CD4-positive, alpha-beta T cell treated with Interleukin-4 for 4 hours (primary cell): ENCODE data around the gene PRRG2.
A peak's percentile ranks its signal among the peaks of the same experiment; 100 is the strongest.

ENCODE experiments used
- DNase-seq: peaks from one replicate; pipeline ENCODE4 v3.0.0-alpha.2; 2020

Gene PRRG2

GRCh38 chr19:49590071-49590970 is 9.2 kb downstream of the PRRG2 start:
- DNase-seq, result peak; percentile 97

GRCh38 chr19:49590971-49591730 is 10.0 kb downstream of the PRRG2 start, which contains the start of gene PRR12:
Gene PRR12, plus strand, starts transcription at chr19:49591182. Its CDS starts 473 bp downstream, at chr19:49591655.
- DNase-seq, result peak; percentile 82

- no peak for DNase-seq
Measured at GRCh38 chr19:49591731-49592485, 10.8 kb downstream of the PRRG2 start.

- DNase-seq, result no peak
Measured at GRCh38 chr19:49592486-49593232, 11.5 kb downstream of the PRRG2 start.

- peak; percentile 92 for DNase-seq
Measured at GRCh38 chr19:49593233-49594113, 12.4 kb downstream of the PRRG2 start.

- DNase-seq, result no peak
Measured at GRCh38 chr19:49594157-49594992, 13.3 kb downstream of the PRRG2 start.

- no peak for DNase-seq
Measured at GRCh38 chr19:49594993-49595818, 14.1 kb downstream of the PRRG2 start.

- DNase-seq, result no peak
Measured at GRCh38 chr19:49595819-49596404, 14.8 kb downstream of the PRRG2 start.

GRCh38 chr19:49596407-49596806 is 15.3 kb downstream of the PRRG2 start:
- no peak for DNase-seq

GRCh38 chr19:49596954-49597702 is 16.0 kb downstream of the PRRG2 start:
- no peak for DNase-seq

GRCh38 chr19:49597703-49597974 is 16.5 kb downstream of the PRRG2 start:
- no peak for DNase-seq

GRCh38 chr19:49599378-49600295 is 18.5 kb downstream of the PRRG2 start:
- no peak for DNase-seq

GRCh38 chr19:49601482-49602038 is 20.4 kb downstream of the PRRG2 start:
- DNase-seq, result no peak

GRCh38 chr19:49602806-49603205 is 21.7 kb downstream of the PRRG2 start:
- no peak for DNase-seq

- no peak for DNase-seq
Measured at GRCh38 chr19:49605605-49606004, 24.5 kb downstream of the PRRG2 start.

GRCh38 chr19:49609499-49610092 is 28.5 kb downstream of the PRRG2 start:
- DNase-seq, result no peak

- no peak for DNase-seq
Measured at GRCh38 chr19:49613374-49613773, 32.3 kb downstream of the PRRG2 start.
